ENCODE measurements around the gene PTPRK.

- TF ChIP-seq GABPA (IDR thresholded peaks at IDR 0.05 in 1 of 2, conservative IDR thresholded peaks at IDR 0.05 in 1 of 2): no peak
- TF ChIP-seq CTCF (IDR thresholded peaks at IDR 0.05; ENCODE audit: low read depth, low read length, missing input control): no peak
Measured at GRCh38 chr6:128452713-128453112, 67.7 kb downstream of the PTPRK start.

All from liver (tissue), 3 donors.